ENCODE data around the gene DCTN4. TPM values are rescaled to one million over a fixed set of nuclear protein-coding genes. Genes with fewer than 3 reads are reported as not detected.

Gene DCTN4
- total RNA-seq, 2 experiments from 2014 or later = 12.6 to 22.4 TPM

- H3K4me1 ChIP-seq (ENCODE audit: insufficient read depth, low read length, poor library complexity, severe bottlenecking) = peaks cover 8% of the 10 kb centered on the region
- no peaks in the 10 kb centered on the region for H4K20me1 ChIP-seq (ENCODE audit: insufficient read depth, low read length)
- H3K4me2 ChIP-seq (ENCODE audit: low read length) = peak overlapping the region; percentile 69
- no peak overlapping the region for H3K27ac ChIP-seq (ENCODE audit: low read depth, low read length, poor library complexity, severe bottlenecking)
- peaks cover 35% of the 10 kb centered on the region for H3K36me3 ChIP-seq (ENCODE audit: insufficient read depth, low read length)
- H3K4me3 ChIP-seq (ENCODE audit: low read depth, low read length, poor library complexity, severe bottlenecking) = peak overlapping the region; percentile 73
- H2AFZ ChIP-seq (ENCODE audit: low read length) = no peak overlapping the region
- BruUV-seq (replicated peaks) = no TSS peak
- no peaks in the 10 kb centered on the region for H3K9me2 ChIP-seq (ENCODE audit: insufficient read depth, low read length)
- ChIA-PET POLR2A (interaction anchor here (0.5 to 1.7 kb wide), 5 partner anchors 16 to 887 kb away, joined by 3 to 7 read pairs (median 4); partner anchors contain the start of gene RBM22), CTCF (ENCODE audit: unreplicated experiment) (no interaction called here)
- H3K9me3 ChIP-seq (ENCODE audit: low read length) = no peaks in the 10 kb centered on the region
- intact Hi-C loops (cut with micrococcal nuclease; ENCODE audit: unreplicated experiment) = no loop called here
- peaks cover 18% of the 10 kb centered on the region for H3K79me2 ChIP-seq (ENCODE audit: insufficient read depth, low read depth, low read length)
- no peak for TF ChIP-seq CTCF (conservative IDR thresholded peaks at IDR 0.05; ENCODE audit: low read length)
- TF ChIP-seq EZH2phosphoT487 (IDR thresholded peaks at IDR 0.05; ENCODE audit: borderline replicate concordance, low read depth, low read length) = no peak
- no peak for DNase-seq (ENCODE audit: low spot score)
Measured at GRCh38 chr5:150757087-150757649, 1.6 kb downstream of the DCTN4 start.

GRCh38 chr5:150753863-150754262 is 5.0 kb downstream of the DCTN4 start:
- ChIA-PET POLR2A (interaction anchor here (2.0 kb wide), 1 partner anchor 12 kb away, joined by 4 read pairs; no protein-coding TSS in a partner anchor), CTCF (ENCODE audit: unreplicated experiment) (no interaction called here)
- H3K9me3 ChIP-seq (ENCODE audit: low read length) = no peaks in the 10 kb centered on the region
- peaks cover 18% of the 10 kb centered on the region for H3K79me2 ChIP-seq (ENCODE audit: insufficient read depth, low read depth, low read length)
- no peak for DNase-seq (ENCODE audit: low spot score)
- H3K27ac ChIP-seq (ENCODE audit: low read depth, low read length, poor library complexity, severe bottlenecking) = no peak overlapping the region
- H3K4me2 ChIP-seq (ENCODE audit: low read length) = no peak overlapping the region
- no peak overlapping the region for H3K4me3 ChIP-seq (ENCODE audit: low read depth, low read length, poor library complexity, severe bottlenecking)
- H3K4me1 ChIP-seq (ENCODE audit: insufficient read depth, low read length, poor library complexity, severe bottlenecking) = peaks cover 4% of the 10 kb centered on the region
- BruUV-seq (replicated peaks) = no TSS peak
- TF ChIP-seq EZH2phosphoT487 (IDR thresholded peaks at IDR 0.05; ENCODE audit: borderline replicate concordance, low read depth, low read length) = no peak
- no peaks in the 10 kb centered on the region for H4K20me1 ChIP-seq (ENCODE audit: insufficient read depth, low read length)
- intact Hi-C loops (cut with micrococcal nuclease; ENCODE audit: unreplicated experiment) = no loop called here
- no peaks in the 10 kb centered on the region for H3K9me2 ChIP-seq (ENCODE audit: insufficient read depth, low read length)
- H3K36me3 ChIP-seq (ENCODE audit: insufficient read depth, low read length) = peaks cover 41% of the 10 kb centered on the region
- no peak overlapping the region for H2AFZ ChIP-seq (ENCODE audit: low read length)

- no TSS peak for BruUV-seq (replicated peaks)
- ChIA-PET POLR2A (interaction anchor here (2.0 kb wide), 1 partner anchor 12 kb away, joined by 4 read pairs; no protein-coding TSS in a partner anchor), CTCF (ENCODE audit: unreplicated experiment) (no interaction called here)
- H3K36me3 ChIP-seq (ENCODE audit: insufficient read depth, low read length) = peaks cover 41% of the 10 kb centered on the region
- H3K4me2 ChIP-seq (ENCODE audit: low read length) = no peak overlapping the region
- intact Hi-C loops (cut with micrococcal nuclease; ENCODE audit: unreplicated experiment) = no loop called here
- no peaks in the 10 kb centered on the region for H3K9me3 ChIP-seq (ENCODE audit: low read length)
- TF ChIP-seq CTCF (conservative IDR thresholded peaks at IDR 0.05; ENCODE audit: low read length) (no peak), EZH2phosphoT487 (IDR thresholded peaks at IDR 0.05; ENCODE audit: borderline replicate concordance, low read depth, low read length) (no peak)
- DNase-seq (ENCODE audit: low spot score) = no peak
- H3K79me2 ChIP-seq (ENCODE audit: insufficient read depth, low read depth, low read length) = peaks cover 18% of the 10 kb centered on the region
- no peak overlapping the region for H2AFZ ChIP-seq (ENCODE audit: low read length)
- no peaks in the 10 kb centered on the region for H3K9me2 ChIP-seq (ENCODE audit: insufficient read depth, low read length)
- peaks cover 4% of the 10 kb centered on the region for H3K4me1 ChIP-seq (ENCODE audit: insufficient read depth, low read length, poor library complexity, severe bottlenecking)
- no peak overlapping the region for H3K4me3 ChIP-seq (ENCODE audit: low read depth, low read length, poor library complexity, severe bottlenecking)
- H3K27ac ChIP-seq (ENCODE audit: low read depth, low read length, poor library complexity, severe bottlenecking) = no peak overlapping the region
- H4K20me1 ChIP-seq (ENCODE audit: insufficient read depth, low read length) = no peaks in the 10 kb centered on the region
Measured at GRCh38 chr5:150753463-150753862, 5.4 kb downstream of the DCTN4 start.
